Measurements from ENCODE around the gene WDFY3. TPM values are rescaled to one million over a fixed set of nuclear protein-coding genes. Genes with fewer than 3 reads are reported as not detected.
"Not testable (repeated sequence)": the region's sequence is repeated elsewhere in the genome, so short reads cannot be mapped to it uniquely, and the experiment has no call there.

Gene WDFY3
- total and polyA plus RNA-seq, 10 donors, result 1.6 to 208 (median 127) TPM

DNA sequence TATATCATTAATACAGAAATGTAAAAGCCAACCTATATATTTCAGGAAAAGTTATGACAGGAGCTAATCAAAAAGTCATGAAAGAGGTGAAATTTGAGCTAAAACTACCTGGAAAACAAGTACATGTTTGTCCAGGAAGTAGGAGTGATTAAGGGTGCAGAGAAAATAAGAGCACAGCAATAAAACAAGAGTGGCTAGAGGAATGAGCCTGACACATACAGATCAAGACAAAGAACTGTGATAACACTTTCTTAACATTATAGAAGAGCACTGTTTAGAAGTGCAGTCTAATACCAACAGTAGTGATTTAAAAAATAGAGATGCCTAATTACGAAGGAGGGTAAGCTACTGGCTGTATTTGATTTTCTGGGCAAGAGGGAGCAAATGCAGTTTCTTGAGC lies 125.1 kb downstream of the WDFY3 start:
- H3K27me3 ChIP-seq (replicated peaks in 1 of 7), result no peaks in the 10 kb centered on the region
- H3K4me1 ChIP-seq, result peaks cover 0 to 2% (median 0%) of the 10 kb centered on the region in 6 donors
- H3K4me3 ChIP-seq, result no peak overlapping the region
- no peak overlapping the region for H3K27ac ChIP-seq
- TF ChIP-seq POLR2AphosphoS5 (IDR thresholded peaks at IDR 0.05), result no peak
- TF ChIP-seq, protein P1, sequence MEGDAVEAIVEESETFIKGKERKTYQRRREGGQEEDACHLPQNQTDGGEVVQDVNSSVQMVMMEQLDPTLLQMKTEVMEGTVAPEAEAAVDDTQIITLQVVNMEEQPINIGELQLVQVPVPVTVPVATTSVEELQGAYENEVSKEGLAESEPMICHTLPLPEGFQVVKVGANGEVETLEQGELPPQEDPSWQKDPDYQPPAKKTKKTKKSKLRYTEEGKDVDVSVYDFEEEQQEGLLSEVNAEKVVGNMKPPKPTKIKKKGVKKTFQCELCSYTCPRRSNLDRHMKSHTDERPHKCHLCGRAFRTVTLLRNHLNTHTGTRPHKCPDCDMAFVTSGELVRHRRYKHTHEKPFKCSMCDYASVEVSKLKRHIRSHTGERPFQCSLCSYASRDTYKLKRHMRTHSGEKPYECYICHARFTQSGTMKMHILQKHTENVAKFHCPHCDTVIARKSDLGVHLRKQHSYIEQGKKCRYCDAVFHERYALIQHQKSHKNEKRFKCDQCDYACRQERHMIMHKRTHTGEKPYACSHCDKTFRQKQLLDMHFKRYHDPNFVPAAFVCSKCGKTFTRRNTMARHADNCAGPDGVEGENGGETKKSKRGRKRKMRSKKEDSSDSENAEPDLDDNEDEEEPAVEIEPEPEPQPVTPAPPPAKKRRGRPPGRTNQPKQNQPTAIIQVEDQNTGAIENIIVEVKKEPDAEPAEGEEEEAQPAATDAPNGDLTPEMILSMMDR (IDR thresholded peaks at IDR 0.05 in 8 of 11, conservative IDR thresholded peaks at IDR 0.05 in 3 of 11), result no peak
- TF ChIP-seq POLR2A (IDR thresholded peaks at IDR 0.05), result no peak
- H3K9me3 ChIP-seq, result no peaks in the 10 kb centered on the region
- WGBS, 5 donors, result 79 to 95% (median 89%) methylated on average over 1 of the region's 1 CpG
- intact Hi-C loops (cut with DNase I; ENCODE audit: low total_unique reads), result no loop called here
- peaks cover 0 to 40% (median 3%) of the 10 kb centered on the region in 6 donors for H3K36me3 ChIP-seq
- no peak for DNase-seq

DNA sequence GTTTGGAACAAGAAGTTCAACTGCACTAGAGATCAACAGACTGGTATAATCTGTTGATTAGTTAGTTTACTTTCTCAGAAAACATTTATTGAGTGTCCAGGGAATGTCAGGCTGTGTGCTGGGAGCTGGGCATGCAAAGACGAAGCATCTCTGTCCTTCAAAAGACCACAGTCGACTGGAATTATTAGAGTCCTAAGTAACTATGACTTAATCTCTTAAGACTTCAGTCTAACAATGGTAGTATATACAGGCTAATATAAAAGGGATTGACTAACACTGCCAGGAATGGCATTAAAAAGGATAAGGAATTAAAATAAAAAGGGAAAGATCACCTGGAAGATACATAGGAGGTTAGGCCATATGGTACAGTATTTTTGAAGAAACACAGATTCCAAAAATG lies 128.7 kb downstream of the WDFY3 start:
- TF ChIP-seq POLR2AphosphoS5 (IDR thresholded peaks at IDR 0.05) (no peak), POLR2A (IDR thresholded peaks at IDR 0.05) (no peak)
- TF ChIP-seq, protein P1 (IDR thresholded peaks at IDR 0.05 in 8 of 11, conservative IDR thresholded peaks at IDR 0.05 in 3 of 11), result no peak
- intact Hi-C loops (cut with DNase I; ENCODE audit: low total_unique reads), result no loop called here
- WGBS, 5 donors, result 85 to 97% (median 85%) methylated on average over 2 of the region's 2 CpGs

DNA sequence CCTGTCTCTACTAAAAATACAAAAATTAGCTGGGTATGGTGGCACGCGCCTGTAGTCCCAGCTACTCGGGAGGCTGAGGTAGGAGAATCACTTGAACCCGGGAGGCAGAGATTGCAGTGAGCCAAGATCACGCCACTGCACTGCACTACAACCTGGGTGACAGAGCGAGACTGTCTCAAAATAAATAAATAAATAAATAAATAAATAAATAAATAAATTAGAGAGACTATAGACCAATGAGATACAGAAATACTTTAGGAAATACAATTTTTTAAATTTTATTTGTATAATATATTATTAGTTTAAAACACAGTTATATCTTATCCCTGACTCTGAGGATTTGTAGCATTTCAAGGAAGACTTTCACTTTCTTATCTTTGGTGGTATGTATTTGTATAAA lies 136.9 kb downstream of the WDFY3 start:
- H3K9me3 ChIP-seq; DNase-seq; H3K4me3 ChIP-seq; H3K4me1 ChIP-seq; intact Hi-C loops (cut with DNase I; ENCODE audit: low total_unique reads); H3K27me3 ChIP-seq (replicated peaks in 1 of 7); H3K27ac ChIP-seq: not testable (repeated sequence)
- 92 to 98% (median 96%) methylated on average over 6 of the region's 6 CpGs for WGBS, 5 donors
- H3K36me3 ChIP-seq, result peaks cover 0 to 46% (median 0%) of the 10 kb centered on the region in 6 donors

More for the DNA sequence above, 128.7 kb downstream of the WDFY3 start:
- Histone ChIP-seq H3K4me3 (no peak overlapping the region), H3K36me3 (peaks cover 0 to 44% (median 3%) of the 10 kb centered on the region in 6 donors), H3K27me3 (replicated peaks in 1 of 7) (no peaks in the 10 kb centered on the region), H3K9me3 (no peaks in the 10 kb centered on the region), H3K4me1 (no peaks in the 10 kb centered on the region), H3K27ac (no peak overlapping the region)
- no peak for DNase-seq

DNA sequence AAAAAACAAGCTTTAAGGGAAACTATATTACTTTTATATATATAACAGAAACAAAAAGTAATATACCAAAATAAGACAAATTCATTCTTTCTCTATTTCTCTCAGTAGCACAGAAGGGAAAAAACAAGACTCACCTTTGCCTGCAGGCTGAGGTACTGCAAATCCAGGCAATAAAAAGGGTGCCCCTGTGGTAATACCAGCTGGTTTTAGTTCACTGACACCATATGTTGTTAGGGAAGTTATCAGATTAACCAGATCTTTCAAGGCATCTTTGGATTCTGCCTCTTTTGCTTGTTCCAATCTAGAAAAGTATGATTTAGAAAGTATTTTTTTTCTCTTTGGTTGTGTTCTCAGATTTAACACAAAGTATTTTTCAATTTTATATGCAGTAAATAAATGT lies 139.8 kb downstream of the WDFY3 start:
- Histone ChIP-seq H3K36me3 (peaks cover 0 to 40% (median 0%) of the 10 kb centered on the region in 6 donors), H3K4me1 (no peaks in the 10 kb centered on the region), H3K27me3 (replicated peaks in 1 of 7) (no peaks in the 10 kb centered on the region), H3K4me3 (no peak overlapping the region), H3K9me3 (no peaks in the 10 kb centered on the region), H3K27ac (no peak overlapping the region)
- DNase-seq, result no peak
- TF ChIP-seq, protein P1 (IDR thresholded peaks at IDR 0.05 in 8 of 11, conservative IDR thresholded peaks at IDR 0.05 in 3 of 11), result no peak
- no peak for TF ChIP-seq POLR2A (IDR thresholded peaks at IDR 0.05)
- no peak for TF ChIP-seq POLR2AphosphoS5 (IDR thresholded peaks at IDR 0.05)
- intact Hi-C loops (cut with DNase I; ENCODE audit: low total_unique reads), result no loop called here

Measured in spleen (tissue), 11 donors.